GM21390 (cell line): Measurements from ENCODE around the gene CDC42EP4.
"Not testable (repeated sequence)": the region's sequence is repeated elsewhere in the genome, so short reads cannot be mapped to it uniquely, and the experiment has no call there.

Experiments
- ATAC-seq: cut with Tn5 transposase; IDR thresholded peaks from one replicate; pipeline ENCODE4 v1.9.1; 2021; ENCODE audit not compliant: unreplicated experiment

The CDC42EP4 gene

GRCh38 chr17:73320601-73321264 lies 8.9 kb upstream of the CDC42EP4 start:
- no peak for ATAC-seq

- no peak for ATAC-seq
Observed at GRCh38 chr17:73319766-73320165, 8.0 kb upstream of the CDC42EP4 start.

- no peak for ATAC-seq
Observed at GRCh38 chr17:73318836-73319235, 7.0 kb upstream of the CDC42EP4 start.

- ATAC-seq = no peak
Observed at GRCh38 chr17:73318427-73318813, 6.6 kb upstream of the CDC42EP4 start.

GRCh38 chr17:73317513-73318426 lies 6.0 kb upstream of the CDC42EP4 start:
- peak; percentile 10 for ATAC-seq

GRCh38 chr17:73316919-73317505 lies 5.2 kb upstream of the CDC42EP4 start:
- ATAC-seq = peak; percentile 60

- ATAC-seq = no peak
Observed at GRCh38 chr17:73315471-73315870, 3.7 kb upstream of the CDC42EP4 start.

GRCh38 chr17:73313526-73314127 lies 1.8 kb upstream of the CDC42EP4 start:
- ATAC-seq = no peak

GRCh38 chr17:73312887-73313286 lies 1.1 kb upstream of the CDC42EP4 start:
- not testable (repeated sequence) for ATAC-seq

- ATAC-seq = peak; percentile 11
Observed at GRCh38 chr17:73311428-73311780, 397 bp downstream of the CDC42EP4 start.

GRCh38 chr17:73309727-73310596 lies 1.8 kb downstream of the CDC42EP4 start:
- no peak for ATAC-seq

- not testable (repeated sequence) for ATAC-seq
Observed at GRCh38 chr17:73308959-73309358, 2.8 kb downstream of the CDC42EP4 start.

GRCh38 chr17:73308017-73308823 lies 3.6 kb downstream of the CDC42EP4 start:
- ATAC-seq = no peak

- ATAC-seq = no peak
Observed at GRCh38 chr17:73307130-73307529, 4.7 kb downstream of the CDC42EP4 start.

GRCh38 chr17:73305845-73306836 lies 5.7 kb downstream of the CDC42EP4 start:
- ATAC-seq = no peak

GRCh38 chr17:73304971-73305812 lies 6.6 kb downstream of the CDC42EP4 start:
- no peak for ATAC-seq

- no peak for ATAC-seq
Observed at GRCh38 chr17:73304438-73304837, 7.4 kb downstream of the CDC42EP4 start.

GRCh38 chr17:73302189-73302588 lies 9.6 kb downstream of the CDC42EP4 start:
- ATAC-seq = no peak
